ENCODE measurements around the gene C20orf144.

GRCh38 chr20:33653218-33653899 is 8.8 kb upstream of the C20orf144 start:
- TF ChIP-seq CTCF (conservative IDR thresholded peaks at IDR 0.05; ENCODE audit: low read length) (peak; percentile 91), EZH2phosphoT487 (IDR thresholded peaks at IDR 0.05; ENCODE audit: borderline replicate concordance, low read depth, low read length) (no peak)
